ENCODE results near the gene LMO4.

LMO4 gene

DNA sequence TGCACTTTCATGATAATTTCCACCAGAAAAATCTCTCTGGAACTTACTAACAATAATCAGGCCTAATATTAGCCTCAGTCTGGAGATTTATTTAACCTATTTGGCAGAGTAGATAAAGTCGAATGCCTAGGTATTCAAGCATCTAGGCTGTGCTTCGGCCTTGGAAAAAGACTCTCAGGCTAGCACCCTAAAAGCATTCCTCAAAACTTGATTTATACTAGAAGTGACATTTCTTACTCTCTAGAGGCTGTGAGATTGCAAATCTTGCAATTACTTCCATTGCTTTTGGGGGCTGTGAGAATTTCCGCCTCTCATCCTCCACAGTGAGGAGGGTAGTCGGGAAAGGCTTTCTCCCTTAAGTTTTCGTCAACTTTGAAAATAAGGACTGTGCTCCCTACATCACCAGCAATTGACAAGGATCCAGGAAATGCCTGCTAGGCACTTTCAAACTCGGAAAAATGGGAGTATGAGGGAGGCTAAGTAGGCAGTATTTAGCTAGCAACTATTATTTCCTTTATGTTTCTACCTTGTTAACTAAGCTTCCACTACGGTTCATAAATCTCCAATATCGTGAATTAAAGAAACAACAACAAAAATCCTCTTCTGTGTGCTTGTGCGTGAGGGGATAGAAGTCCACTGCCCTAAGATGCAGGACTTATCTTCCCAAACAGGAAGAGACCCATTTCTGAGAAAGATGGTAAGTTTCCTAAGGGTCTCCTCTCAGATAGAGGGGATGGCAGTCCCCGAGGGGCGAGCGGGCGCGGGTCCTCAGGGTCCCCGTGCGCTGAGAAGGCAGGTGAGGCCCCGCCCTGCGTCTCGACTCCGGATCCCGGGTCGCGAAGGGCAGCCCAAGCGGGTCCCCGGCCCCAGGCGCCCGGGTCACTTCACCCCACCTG, 1.1 kb upstream of the LMO4 start:
- no peak for DNase-seq (ENCODE audit: low read depth)

DNA sequence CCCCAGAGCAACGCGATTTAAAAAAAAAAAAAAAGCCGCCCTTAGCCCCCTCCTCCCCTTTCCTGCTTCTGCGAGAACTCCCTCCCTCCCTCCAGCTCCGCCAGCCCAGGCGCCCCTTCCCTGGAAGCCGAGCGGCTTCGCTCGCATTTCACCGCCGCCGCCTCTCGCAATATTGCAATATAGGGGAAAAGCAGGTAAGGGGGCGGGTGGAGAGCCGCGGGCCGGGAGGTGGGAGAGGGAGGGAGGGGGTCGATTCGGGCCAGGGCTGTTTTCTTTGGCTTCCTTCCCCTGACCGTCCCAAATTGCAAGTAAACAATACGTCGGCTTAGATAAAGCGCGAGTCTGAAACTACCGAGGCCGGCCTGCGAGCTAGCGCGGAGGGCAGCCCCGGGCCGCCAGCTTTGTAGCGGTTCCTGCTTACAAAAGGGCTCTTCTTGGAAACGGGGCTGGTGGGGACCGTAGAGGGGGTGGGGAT, 408 bp downstream of the LMO4 start:
- peak; percentile 23 for DNase-seq (ENCODE audit: low read depth)

- no peak for DNase-seq (ENCODE audit: low read depth)
These were observed 911 bp downstream of the LMO4 start for GRCh38 chr1:87329526-87330056.

GRCh38 chr1:87330057-87330884, 1.6 kb downstream of the LMO4 start:
- no peak for DNase-seq (ENCODE audit: low read depth)

GRCh38 chr1:87330885-87331364, 2.2 kb downstream of the LMO4 start:
- no peak for DNase-seq (ENCODE audit: low read depth)

DNA sequence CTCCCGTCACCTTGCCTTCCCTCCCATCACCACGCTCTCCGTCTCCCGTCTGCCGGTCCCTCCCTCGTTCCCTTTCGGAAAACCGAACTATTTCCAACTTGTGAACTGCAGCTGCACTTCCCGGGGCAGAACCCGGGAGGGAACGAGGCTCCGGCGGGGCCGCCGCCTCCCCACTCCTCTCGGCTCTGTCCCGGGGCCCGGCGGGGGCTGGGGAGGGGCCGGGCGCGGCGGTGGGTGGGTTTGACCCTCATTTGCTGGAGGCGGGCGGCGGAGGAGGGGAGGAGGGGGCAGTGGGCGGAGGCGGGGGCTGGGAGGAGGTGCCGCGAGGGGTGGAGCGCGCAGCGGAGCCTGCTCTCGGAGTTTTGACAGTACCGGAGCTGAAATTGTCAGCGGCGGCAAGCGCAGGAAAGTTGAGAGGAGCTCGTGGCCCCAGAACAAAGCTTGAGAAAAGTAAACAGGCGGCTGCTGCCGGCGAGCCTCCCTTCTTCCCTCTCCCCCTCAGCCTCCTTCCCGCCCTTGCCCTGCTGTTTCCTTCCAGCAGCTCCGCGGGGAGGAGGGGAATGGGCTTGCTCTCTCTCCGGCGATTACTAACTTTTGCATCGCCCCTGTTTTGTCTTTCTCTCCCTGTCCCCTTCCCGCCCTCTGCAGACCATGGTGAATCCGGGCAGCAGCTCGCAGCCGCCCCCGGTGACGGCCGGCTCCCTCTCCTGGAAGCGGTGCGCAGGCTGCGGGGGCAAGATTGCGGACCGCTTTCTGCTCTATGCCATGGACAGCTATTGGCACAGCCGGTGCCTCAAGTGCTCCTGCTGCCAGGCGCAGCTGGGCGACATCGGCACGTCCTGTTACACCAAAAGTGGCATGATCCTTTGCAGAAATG, 2.9 kb downstream of the LMO4 start:
- peak; percentile 22 for DNase-seq (ENCODE audit: low read depth)

DNA sequence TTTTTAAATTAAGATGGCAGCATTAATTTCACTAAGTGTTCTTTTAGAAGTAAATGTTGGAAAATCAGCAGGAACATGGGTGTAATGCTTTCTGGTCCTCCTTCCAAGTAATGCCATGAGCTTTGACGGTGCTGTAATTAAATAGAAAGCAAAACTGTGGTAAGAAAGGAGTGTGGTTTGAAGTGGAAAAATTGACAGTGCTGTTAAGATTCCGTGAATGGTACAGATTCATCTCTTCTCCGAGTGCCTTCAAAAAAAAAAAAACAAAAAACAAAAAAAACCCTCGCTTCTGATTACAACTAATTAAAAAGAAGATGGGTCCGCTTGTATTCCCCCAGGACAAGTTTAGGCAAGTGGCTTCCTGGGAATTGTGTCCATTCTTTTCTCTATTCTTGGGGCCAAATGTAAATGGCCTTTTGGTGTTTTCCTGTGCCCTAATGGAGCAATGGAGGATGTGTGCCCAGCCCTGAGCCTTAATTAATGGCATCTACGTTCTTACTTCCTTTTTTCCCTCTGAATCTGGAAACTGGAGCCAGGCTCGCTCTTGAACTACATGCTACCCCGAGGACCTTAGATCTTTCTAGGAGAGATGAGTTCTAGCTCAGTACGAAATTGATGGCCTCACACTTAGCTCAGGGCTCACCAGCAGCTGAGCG, 5.1 kb downstream of the LMO4 start:
- DNase-seq (ENCODE audit: low read depth): no peak

- no peak for DNase-seq (ENCODE audit: low read depth)
These were observed 5.9 kb downstream of the LMO4 start for GRCh38 chr1:87334351-87335174.

- DNase-seq (ENCODE audit: low read depth): peak; percentile 55
These were observed 6.7 kb downstream of the LMO4 start for GRCh38 chr1:87335175-87335884.

DNA sequence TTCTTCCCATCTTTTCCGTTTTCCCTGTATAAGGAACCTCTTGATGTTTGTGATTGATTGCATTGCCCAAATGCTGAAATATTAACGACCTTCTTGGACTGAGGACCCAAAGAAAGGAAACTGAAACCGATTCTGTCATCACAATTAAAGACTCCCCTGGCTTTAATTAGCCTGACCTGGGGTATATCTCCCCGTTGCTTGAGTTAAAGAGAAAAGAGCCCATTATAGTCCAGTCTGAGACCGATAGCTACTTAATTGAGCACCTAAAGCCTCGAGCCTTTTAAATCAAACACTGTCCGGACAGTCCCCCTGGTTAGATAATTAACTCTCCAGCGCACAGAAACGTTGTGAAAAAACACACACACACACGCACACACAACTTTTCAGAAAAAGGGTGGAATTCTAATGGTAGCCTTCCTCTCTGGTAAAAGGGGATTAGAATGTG, 8.0 kb downstream of the LMO4 start:
- no peak for DNase-seq (ENCODE audit: low read depth)

GRCh38 chr1:87337606-87338005, 8.9 kb downstream of the LMO4 start:
- DNase-seq (ENCODE audit: low read depth): no peak

DNA sequence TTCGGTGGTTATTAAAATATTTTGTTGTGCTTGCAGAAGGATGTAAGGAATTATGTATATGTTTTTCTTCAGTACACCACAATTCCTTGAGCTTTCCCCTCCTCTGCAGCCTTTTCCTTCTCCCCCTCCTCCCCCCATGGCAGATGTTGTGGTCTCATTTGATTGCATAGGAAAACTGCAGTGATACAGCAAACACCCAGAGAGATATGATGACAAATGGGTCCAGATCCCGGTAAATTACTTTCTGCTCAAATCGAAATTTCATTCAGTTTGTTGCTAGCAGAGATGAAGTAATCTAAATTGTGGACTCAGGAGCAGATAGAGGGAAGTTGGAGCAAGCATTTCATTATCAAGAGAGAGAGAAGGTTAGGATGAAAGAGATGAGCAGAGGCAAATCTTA, 9.9 kb downstream of the LMO4 start:
- DNase-seq (ENCODE audit: low read depth): no peak

DNA sequence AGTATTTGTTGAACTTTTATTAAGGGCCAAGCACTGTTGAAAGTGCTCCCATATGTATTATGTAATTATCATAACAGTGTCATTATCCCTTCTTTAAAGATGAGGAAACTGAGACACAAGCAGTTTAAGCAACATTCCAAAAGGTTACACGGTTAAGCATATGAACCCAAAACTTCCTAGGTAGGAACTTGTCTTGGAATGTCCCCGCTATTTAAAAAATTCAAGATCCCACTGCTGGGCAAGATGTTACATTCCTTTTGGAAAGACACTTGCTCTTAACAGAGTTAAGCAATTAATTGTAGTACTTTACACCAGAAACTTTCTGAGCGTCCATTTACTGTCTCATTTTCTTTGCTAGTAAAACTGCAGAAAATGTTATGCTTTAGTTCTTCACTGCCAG, 15.6 kb downstream of the LMO4 start:
- DNase-seq (ENCODE audit: low read depth): no peak

GRCh38 chr1:87346130-87346814, 17.6 kb downstream of the LMO4 start:
- DNase-seq (ENCODE audit: low read depth): no peak

DNA sequence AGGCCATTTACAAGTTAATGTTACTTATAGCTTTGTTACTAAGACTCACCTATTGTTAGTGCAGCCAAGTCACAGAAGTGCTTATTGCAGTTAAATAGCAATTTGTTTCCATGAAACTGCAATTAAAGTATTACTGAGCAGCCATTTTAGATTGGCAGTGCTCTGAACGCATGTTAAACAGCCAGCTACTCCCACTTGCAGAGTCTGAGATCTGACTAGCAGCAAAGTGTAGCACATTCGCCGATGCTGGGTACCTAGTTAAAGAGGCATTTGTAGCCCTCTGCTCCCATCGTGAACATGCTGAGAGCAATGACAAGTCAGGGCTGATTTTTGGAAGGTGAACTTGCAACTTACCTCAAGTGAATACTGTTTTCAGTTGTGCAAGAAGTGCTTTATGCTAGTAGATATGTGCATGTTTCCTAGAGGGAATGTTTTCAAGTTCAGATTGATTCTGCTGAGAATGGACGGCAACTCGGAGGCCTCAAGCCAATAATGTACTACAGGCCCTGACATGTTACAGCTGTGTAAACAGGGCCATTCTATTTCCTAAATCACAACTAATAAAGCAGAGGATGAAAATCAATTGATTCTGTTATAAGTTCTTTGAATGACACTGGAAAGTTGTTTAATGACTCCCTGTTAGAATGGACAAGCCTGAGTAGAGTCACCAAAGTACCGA, 19.8 kb downstream of the LMO4 start:
- DNase-seq (ENCODE audit: low read depth): no peak

DNA sequence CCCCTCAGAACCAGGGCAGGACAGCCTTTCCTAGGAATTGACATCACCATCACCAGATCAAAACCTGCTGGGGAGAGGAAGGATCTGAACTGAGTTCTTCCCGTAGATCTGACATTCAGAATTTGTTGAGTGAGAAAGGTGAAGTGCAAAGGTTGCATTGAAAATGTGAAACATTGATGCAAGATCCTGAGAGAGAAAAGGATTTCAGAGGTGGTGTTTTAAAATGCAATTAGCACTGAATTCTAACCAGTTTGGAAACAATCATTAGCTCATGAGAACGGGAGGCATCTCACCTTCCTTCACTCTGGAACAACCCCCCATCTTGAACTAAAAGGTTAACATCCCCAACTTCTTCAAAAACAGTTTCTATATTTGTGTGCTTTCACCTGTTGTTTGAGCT, 20.4 kb downstream of the LMO4 start:
- DNase-seq (ENCODE audit: low read depth): no peak

DNA sequence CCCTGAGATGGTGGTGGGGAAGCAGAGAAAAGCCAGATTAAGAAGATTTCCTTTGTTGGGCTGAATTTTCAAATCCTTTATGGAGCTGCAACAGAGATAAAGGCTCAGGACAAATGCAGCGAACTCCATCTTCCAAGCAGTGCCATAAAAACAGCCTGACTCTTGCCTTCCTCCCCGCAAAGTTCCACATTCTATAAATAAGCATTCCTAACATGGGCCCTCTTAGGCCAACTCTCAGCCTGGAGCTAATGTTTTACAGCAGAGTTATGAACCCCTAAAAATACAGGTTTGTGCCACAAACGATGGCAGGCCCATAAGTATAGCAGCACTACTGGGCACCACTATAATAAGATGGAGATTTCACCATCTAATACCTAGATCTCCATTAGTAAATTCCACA, 27.2 kb downstream of the LMO4 start:
- no peak for DNase-seq (ENCODE audit: low read depth)

DNA sequence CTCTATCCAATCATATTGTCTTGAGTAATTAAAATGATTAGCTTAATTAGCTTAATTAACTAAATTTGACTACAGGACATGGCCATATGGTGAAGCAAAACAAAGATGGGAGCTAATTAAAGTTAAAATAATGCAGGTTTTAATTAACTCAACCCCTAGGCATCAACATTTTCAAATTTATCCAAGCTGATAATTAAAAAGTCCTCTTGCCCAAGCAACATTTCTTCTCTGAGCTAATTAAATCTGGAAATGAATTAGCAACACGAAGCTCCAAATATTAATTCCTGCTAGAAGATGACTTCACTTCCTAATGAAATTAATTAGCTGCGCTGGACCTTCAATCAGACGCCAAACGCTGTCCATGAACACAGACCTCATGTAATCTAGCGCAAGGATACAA, 27.9 kb downstream of the LMO4 start:
- no peak for DNase-seq (ENCODE audit: low read depth)
